SU-DHL-6 (cell line): ENCODE data around the gene CADM2.
"Not testable (repeated sequence)": the region's sequence is repeated elsewhere in the genome, so short reads cannot be mapped to it uniquely, and the experiment has no call there.

Experiments used
- H2AFZ ChIP-seq: fragments of 200-600 bp; sonication (generic); 2 replicates; pipeline ENCODE4 v1.6.1; 2014; ENCODE audit warnings: low read depth, mild to moderate bottlenecking, moderate library complexity, mixed read lengths, antibody characterized with exemption, low read length; ENCODE audit not compliant: severe bottlenecking
- H3F3A ChIP-seq: fragments of 200-600 bp; shearing (Covaris generic); 2 replicates; pipeline ENCODE4 v1.6.0; 2016; ENCODE audit warnings: antibody characterized with exemption, mild to moderate bottlenecking; ENCODE audit not compliant: insufficient read depth
- H3K27ac ChIP-seq: fragments of 200-600 bp; sonication (generic); 2 replicates; pipeline ENCODE4 v1.5.1; 2016; ENCODE audit warnings: low read depth, mild to moderate bottlenecking, low read length, moderate library complexity, mixed read lengths
- H3K27me3 ChIP-seq: fragments of 200-600 bp; sonication (generic), shearing (Covaris generic); 2 replicates; pipeline ENCODE4 v1.6.0; 2014; ENCODE audit warnings: mild to moderate bottlenecking, low read length
- H3K36me3 ChIP-seq: fragments of 200-600 bp; sonication (generic); 2 replicates; pipeline ENCODE4 v1.6.1; 2014; ENCODE audit warnings: mild to moderate bottlenecking, low read length, mixed read lengths
- H3K4me2 ChIP-seq: fragments of 300-600, 200-600 bp; shearing (Covaris generic), sonication (generic); 2 replicates; pipeline ENCODE4 v1.6.0; 2014; ENCODE audit warnings: low read length, low read depth, mild to moderate bottlenecking; ENCODE audit not compliant: poor library complexity, severe bottlenecking
- H3K4me3 ChIP-seq: fragments of 200-600 bp; sonication (generic); 2 replicates; pipeline ENCODE4 v1.5.1; 2014; ENCODE audit warnings: antibody characterized with exemption, low read length, mild to moderate bottlenecking, mixed read lengths; ENCODE audit not compliant: insufficient read depth, poor library complexity, severe bottlenecking
- H3K79me2 ChIP-seq: fragments of 200-600 bp; sonication (generic); 2 replicates; pipeline ENCODE4 v1.6.1; 2014; ENCODE audit warnings: mild to moderate bottlenecking, low read length, moderate library complexity; ENCODE audit not compliant: insufficient read depth
- H3K9ac ChIP-seq: fragments of 200-600 bp; sonication (generic); 2 replicates; pipeline ENCODE4 v1.7.0; 2014; ENCODE audit warnings: mild to moderate bottlenecking, low read length
- H3K9me2 ChIP-seq: fragments of 200-600 bp; sonication (generic); replicated peaks from 2 replicates; pipeline ENCODE4 v1.6.1; 2014; ENCODE audit warnings: low read length; ENCODE audit not compliant: insufficient read depth
- H3K9me3 ChIP-seq: fragments of 200-600 bp; sonication (generic); 2 replicates; pipeline ENCODE4 v1.6.1; 2014; ENCODE audit warnings: low read length, mixed read lengths; ENCODE audit not compliant: insufficient read depth
- H4K20me1 ChIP-seq: fragments of 200-600 bp; sonication (generic); 2 replicates; pipeline ENCODE4 v1.6.1; 2014; ENCODE audit warnings: low read depth, mild to moderate bottlenecking, antibody characterized with exemption, low read length, moderate library complexity, mixed read lengths
- CTCF ChIP-seq: fragments of 200-600 bp; sonication (generic); IDR thresholded peaks from one replicate; pipeline ENCODE4 v1.5.1; 2017; ENCODE audit warnings: antibody characterized with exemption, mild to moderate bottlenecking, low read length, moderate library complexity; ENCODE audit not compliant: insufficient read depth, poor library complexity, severe bottlenecking
- EZH2phosphoT487 ChIP-seq: fragments of 200-600 bp; sonication (generic), shearing (Covaris generic); conservative IDR thresholded peaks from 2 replicates; pipeline ENCODE4 v1.6.1; 2018; ENCODE audit warnings: mild to moderate bottlenecking, antibody characterized with exemption, low read length, moderate library complexity, mixed read lengths

CADM2 gene

GRCh38 chr3:85691196-85691595, 732.4 kb downstream of the CADM2 start:
- Histone ChIP-seq H3K27ac (no peak overlapping the region), H3K36me3 (no peaks in the 10 kb centered on the region), H4K20me1 (no peaks in the 10 kb centered on the region), H3K4me3 (no peak overlapping the region), H3K9me3 (no peaks in the 10 kb centered on the region), H3K27me3 (no peaks in the 10 kb centered on the region), H3K79me2 (no peaks in the 10 kb centered on the region), H2AFZ (no peak overlapping the region), H3K4me2 (no peak overlapping the region), H3F3A (no peaks in the 10 kb centered on the region), H3K9me2 (no peaks in the 10 kb centered on the region), H3K9ac (no peak overlapping the region)
- no peak for TF ChIP-seq EZH2phosphoT487
- TF ChIP-seq CTCF: no peak

DNA sequence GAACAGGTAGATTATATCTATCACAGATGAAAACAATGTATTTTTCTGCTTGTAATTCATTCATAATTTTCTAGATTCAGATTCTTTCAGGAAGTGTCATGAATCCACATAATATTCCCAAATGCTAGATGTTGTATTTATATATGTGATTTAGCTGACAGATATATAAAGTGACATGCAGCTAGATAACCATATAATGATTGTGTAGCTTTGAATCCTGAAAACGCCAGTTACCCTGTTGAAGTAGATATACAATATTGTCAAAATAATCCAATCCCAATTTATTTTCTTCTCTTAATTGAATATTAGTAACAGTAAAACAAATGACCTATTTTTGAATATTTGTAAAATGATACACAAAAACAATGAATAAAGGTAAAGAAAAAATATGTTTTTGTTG, 738.4 kb downstream of the CADM2 start:
- TF ChIP-seq EZH2phosphoT487 (no peak), CTCF (no peak)
- Histone ChIP-seq H3K27ac (no peak overlapping the region), H3K4me2 (no peak overlapping the region), H3K79me2 (no peaks in the 10 kb centered on the region), H3K9me3 (no peaks in the 10 kb centered on the region), H4K20me1 (no peaks in the 10 kb centered on the region), H3K36me3 (no peaks in the 10 kb centered on the region), H2AFZ (no peak overlapping the region), H3K27me3 (no peaks in the 10 kb centered on the region), H3K4me3 (no peak overlapping the region), H3K9ac (no peak overlapping the region), H3K9me2 (no peaks in the 10 kb centered on the region), H3F3A (no peaks in the 10 kb centered on the region)

DNA sequence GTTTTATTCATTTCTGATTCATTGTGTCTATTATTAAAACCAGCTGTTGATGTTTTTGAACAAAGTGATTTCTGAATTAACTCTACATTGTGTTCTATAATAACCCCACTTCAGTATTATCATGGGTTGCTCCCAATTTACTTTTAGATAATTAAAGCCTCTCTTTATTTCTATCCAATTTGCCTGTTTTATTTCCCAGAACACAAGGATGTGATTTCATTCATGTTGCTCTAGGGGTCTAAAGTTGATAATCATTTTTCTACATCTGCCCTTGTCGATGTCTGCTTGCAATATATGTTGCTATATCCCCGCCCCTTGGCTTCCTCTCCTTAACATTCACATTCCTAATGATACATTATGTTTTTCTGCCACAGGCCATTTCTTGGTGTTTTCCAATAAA, 747.3 kb downstream of the CADM2 start:
- Histone ChIP-seq H4K20me1 (no peaks in the 10 kb centered on the region), H3K9me2 (no peaks in the 10 kb centered on the region), H3K4me3 (no peak overlapping the region), H2AFZ (no peak overlapping the region), H3K9me3 (no peaks in the 10 kb centered on the region), H3K27ac (no peak overlapping the region), H3K9ac (no peak overlapping the region), H3K27me3 (no peaks in the 10 kb centered on the region), H3K36me3 (no peaks in the 10 kb centered on the region), H3K79me2 (no peaks in the 10 kb centered on the region), H3K4me2 (no peak overlapping the region), H3F3A (no peaks in the 10 kb centered on the region)
- TF ChIP-seq CTCF (no peak), EZH2phosphoT487 (no peak)

DNA sequence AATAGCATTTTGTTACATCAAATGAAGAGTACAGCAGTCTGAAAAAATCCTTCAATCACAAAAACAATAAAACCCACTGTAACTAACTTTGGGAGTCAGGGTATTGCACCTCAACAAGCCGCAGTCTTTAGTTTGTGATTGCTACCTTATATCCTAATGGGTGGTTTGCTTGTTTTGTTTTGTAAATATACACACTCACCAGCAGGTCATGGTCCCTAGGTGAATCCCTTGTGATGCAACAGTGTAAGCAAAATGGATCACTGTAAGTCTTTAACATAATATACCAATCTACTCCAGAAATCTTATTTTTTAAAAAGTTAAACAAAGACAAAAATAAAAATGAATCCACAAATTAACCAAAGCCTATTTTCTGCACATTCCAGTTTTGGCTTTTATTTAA, 749.5 kb downstream of the CADM2 start:
- H3K27ac ChIP-seq, H3K79me2 ChIP-seq, H3K4me2 ChIP-seq, H2AFZ ChIP-seq, H3K9me3 ChIP-seq, H3K9me2 ChIP-seq, H3K36me3 ChIP-seq, H3K27me3 ChIP-seq, H3K4me3 ChIP-seq, H3F3A ChIP-seq, H4K20me1 ChIP-seq, H3K9ac ChIP-seq: not testable (repeated sequence)
